NK-92 (cell line): ENCODE data around the gene TEF.

Experiments
- DNase-seq: peaks from one replicate; lab custom pipeline; 2025; ENCODE audit not compliant: unreplicated experiment; lab: John Stamatoyannopoulos, UW

TEF gene

GRCh38 chr22:41353862-41354575, 27.7 kb upstream of the TEF start:
- no peak for DNase-seq

DNA sequence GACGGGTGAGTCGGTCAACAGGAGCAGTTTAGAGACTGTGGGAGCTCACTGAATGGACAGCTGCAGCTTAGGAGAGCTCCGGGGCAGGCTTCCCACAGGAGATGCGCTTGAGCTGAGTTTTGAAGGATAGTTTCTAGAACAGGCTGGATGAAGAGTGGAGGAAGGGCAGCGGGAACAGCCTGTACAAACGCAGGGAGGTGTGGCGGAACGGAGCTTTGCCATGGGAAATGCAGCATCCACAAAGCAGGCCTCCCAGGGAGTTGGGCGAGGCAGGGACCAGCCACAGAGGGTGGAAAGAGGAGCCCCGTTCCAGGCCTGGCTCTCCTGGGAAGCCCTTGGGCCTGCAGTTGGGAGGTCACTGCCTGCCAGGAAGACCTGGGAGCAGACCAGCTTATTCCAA, 26.8 kb upstream of the TEF start:
- no peak for DNase-seq

DNA sequence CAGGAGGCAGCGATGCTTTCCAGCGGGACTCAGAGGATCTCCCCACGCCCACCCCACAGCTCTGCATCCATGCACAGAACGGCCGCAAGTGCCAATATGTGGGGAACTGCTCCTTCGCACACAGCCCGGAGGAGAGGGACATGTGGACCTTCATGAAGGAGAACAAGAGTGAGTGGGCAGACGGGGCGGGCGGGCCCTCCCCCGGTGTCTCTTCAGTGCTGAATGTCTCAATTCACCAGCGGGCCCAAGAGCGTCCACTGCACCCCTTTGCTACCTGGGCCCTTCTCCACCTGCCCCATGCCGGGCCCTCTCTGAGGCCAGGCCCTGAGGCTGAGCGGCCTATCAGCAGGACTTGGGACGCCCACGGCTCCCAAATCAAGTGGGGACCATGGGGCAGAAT, 25.8 kb upstream of the TEF start:
- no peak for DNase-seq

GRCh38 chr22:41356430-41357028, 25.2 kb upstream of the TEF start:
- no peak for DNase-seq

- no peak for DNase-seq
Measured at GRCh38 chr22:41357191-41357590, 24.6 kb upstream of the TEF start.

DNA sequence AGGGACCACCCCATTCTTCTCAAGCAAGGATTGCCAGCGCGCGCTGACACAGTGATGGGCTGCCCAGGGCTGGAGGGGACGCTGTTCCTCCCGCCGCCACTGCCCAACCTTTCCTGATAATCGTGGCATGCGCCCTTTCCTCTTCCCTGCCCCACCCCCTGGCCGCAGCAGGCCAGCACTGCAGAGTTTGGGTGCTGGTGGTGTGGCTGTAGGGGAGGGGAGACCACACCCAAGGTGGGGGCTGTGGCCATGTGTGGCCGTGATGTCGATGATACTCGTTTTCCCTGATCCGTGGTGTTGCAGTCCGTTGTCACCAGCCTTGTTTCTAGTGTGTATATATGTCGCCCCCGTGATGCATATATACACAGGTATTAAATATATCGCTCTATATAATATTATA, 22.8 kb upstream of the TEF start:
- DNase-seq: no peak

DNA sequence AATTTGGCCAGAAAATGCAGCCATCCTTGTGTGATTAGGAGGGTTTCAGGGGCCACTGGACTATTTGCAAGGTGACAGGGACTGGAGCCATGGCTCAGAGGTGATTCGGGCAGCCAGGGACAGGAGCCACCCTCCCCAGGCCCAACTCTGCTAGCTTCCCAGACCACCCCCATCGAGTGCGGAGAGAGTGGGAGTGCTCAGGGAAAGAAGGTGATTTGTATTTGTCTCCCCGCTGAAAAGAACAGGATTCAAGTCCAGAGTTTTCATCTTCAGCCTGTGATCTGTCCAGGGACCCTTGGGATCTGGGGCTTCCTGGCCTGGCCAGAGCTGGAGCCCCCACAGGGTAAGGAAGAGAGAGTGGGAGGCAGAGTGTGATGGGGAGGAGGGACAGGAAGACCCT, 22.4 kb upstream of the TEF start:
- no peak for DNase-seq

- no peak for DNase-seq
Measured at GRCh38 chr22:41360126-41360525, 21.6 kb upstream of the TEF start.

- DNase-seq: no peak
Measured at GRCh38 chr22:41361716-41362310, 19.9 kb upstream of the TEF start.

GRCh38 chr22:41362615-41363014, 19.1 kb upstream of the TEF start:
- DNase-seq: no peak

DNA sequence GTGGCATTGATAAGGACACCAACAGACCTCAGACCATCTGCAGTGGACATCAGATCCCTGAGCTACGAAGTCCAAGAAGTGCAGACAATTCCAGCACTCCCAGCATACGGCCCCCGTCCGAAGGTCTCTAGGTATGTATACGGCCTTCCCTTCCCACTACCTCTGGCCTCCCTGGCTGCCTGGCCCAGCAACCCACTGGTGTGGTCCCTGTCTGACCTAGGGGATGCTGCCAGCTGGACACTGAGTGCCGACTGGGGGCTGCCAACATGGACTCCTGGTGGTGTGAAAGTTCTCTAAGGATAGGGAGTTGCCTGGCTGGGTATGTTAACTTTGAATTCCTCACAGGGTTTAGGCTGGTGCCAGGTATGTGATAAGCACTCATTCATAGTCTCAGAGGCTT, 17.5 kb upstream of the TEF start:
- DNase-seq: no peak

GRCh38 chr22:41364955-41365354, 16.8 kb upstream of the TEF start:
- DNase-seq: no peak

- no peak for DNase-seq
Measured at GRCh38 chr22:41365425-41365824, 16.3 kb upstream of the TEF start.

DNA sequence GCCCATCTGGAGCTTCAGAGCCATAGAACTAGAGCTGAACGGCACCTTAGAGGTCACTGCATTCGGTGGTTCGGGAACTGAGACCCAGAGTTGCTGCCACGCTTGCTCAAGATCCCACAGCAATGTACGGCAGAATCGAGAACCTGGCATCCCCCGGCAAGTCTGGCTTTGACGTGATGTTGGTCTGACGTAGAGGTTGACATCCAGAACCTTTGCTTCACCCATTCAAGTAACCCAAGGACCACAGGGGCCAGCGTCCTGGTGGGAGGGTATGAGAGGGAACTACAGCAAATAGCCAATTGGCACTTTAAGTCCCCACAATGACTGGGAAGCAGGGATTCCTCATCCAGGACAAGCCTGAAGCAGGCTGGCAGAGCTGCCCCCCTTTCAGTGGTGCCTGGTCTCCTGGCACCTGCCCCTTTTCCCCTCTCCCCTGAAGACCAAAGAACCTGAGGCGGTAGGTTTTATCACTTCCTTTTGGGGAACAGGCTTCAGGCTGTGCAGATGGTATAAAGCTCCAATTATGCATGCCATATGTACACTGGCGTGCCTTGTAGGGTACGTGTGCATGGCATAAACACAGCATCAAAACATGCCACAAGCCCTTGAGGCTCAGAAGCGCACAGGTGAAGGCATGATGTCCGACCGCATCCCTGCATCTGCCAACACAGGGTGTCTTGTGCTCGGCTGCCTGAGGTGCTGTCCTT, 15.3 kb upstream of the TEF start:
- DNase-seq: no peak

GRCh38 chr22:41367039-41367679, 14.6 kb upstream of the TEF start:
- no peak for DNase-seq

- no peak for DNase-seq
Measured at GRCh38 chr22:41367680-41368542, 13.8 kb upstream of the TEF start.

DNA sequence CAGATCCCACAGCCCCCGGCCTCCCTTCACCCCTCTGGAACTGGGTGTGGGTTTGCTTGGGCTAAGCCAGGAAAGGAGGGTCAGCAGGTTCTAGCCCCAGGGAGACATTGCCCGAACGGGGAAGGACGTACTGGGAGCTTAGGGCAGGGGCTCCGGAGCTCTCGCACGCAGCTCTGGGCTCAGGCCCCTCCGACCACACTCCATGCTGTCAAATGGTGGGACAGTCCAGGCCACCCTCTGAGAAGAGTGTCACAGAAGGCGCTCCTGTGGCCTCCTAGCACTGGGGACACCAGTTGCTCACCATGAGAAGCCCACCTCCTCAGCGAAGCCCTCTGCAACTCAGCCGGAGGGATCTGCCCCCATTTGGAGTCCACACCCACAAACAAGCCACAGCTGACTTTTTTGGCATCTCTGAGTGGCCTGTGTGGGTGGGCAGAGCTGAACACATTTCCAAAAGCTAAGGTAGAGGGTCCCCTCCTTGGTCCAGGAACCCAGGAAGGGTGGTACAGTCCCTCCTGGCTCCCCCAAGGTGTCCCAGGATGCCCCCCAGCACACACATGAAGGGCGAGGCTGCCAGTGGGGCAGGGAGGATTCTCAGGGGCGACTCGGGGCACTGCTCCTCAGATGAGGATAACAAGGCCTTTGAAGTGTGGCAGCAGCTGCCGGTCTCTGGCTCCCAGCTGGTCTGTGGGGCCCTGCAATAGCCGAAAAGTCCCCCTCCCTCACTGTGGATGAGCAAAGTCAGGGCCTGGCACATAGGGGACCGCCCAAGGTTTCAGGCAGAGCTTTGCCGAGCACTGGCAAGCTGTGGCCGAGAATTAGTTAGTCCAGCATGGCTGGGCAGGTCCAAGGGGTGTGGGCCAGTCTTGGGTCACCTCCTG, 13.0 kb upstream of the TEF start:
- no peak for DNase-seq

DNA sequence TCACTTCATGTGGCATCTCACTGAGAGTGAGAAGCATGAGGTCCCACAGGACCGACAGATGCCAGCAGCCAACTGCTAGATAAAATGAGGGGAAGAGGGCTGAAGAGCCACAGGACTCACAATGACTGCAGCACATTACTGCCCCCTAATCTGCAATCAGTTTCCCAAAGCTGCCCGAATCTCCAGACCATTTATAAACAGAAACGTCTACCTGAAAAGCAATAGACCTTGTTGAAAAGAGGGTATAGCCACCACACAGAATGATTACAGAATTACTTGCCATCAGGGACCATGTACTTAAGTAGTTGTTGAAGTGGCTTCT, 12.4 kb upstream of the TEF start:
- no peak for DNase-seq

DNA sequence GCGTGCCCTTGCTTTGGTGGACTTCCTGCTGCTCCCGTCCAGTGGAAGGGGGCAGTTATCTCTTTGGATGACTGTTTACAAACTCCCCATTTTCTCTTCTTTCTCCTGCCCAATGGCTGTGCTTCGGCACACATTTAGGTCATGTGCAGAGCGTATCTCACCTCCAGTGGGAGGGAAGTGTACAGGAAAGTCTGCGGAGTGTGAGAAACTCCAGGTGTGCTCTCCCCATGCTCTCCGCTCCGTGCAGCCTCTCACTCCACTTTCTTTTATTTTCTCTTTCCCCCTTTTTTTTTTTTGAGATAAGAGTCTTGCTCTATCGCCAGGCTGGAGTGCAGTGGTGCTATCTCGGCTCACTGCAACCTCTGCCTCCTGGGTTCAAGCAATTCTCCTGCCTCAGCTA, 11.9 kb upstream of the TEF start:
- no peak for DNase-seq

DNA sequence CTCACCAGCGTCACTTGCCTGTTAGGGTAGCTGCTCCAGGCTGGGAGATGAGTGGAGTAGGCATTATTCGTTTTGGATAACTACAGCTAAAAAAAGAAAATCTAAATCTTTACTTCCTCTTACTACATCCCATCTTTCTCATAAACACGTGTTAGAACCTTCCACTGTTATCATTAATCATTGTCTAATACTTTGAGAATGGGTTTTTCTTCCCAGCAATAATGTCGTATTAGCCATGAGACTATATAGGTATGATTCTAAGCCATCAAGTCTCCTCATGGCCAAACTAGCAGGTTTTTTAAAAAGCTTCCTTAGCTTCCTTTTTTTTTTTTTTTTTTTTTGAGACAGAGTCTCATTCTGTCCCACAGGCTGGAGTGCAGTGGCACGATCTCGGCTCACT, 3.9 kb upstream of the TEF start:
- DNase-seq: no peak
